SK-N-SH (cell line): ENCODE results near the gene CPZ. TPM values are rescaled to one million over a fixed set of nuclear protein-coding genes. Genes with fewer than 3 reads are reported as not detected.

Experiments
- CTCF ChIA-PET: fragments of 300-600, 350-600 bp; formaldehyde crosslinking; extraction: SDS; loops from one replicate; lab custom pipeline; 2021; lab: Yijun Ruan, JAX
- POLR2A ChIA-PET: fragments of 350-600 bp; sonication (Branson Sonifier 250); formaldehyde crosslinking; extraction: SDS; loops from one replicate; lab custom pipeline; 2020; ENCODE audit warnings: antibody characterized with exemption, inconsistent platforms; lab: Yijun Ruan, JAX
- DNase-seq: peaks from one replicate; pipeline ENCODE4 v3.0.0; 2012
- H2AFZ ChIP-seq: fragments of 200-600 bp; sonication (generic); 2 replicates; pipeline ENCODE4 v1.8.1; 2016; ENCODE audit warnings: antibody characterized with exemption, mild to moderate bottlenecking, low read depth
- H3F3A ChIP-seq: fragments of 200-600 bp; sonication (generic); replicated peaks from 2 replicates; pipeline ENCODE3; 2016; ENCODE audit warnings: antibody characterized with exemption, mild to moderate bottlenecking; ENCODE audit not compliant: insufficient read depth
- H3K27ac ChIP-seq, 2 experiments: fragments of 200-500 bp in 1 of 2; fragments of 200-600 bp in 1 of 2; sonication (Bioruptor generic) in 1 of 2; sonication (generic), shearing (Covaris generic) in 1 of 2; 2 replicates each; pipeline versions ENCODE4 v1.5.1 to v1.6.1; 2014 to 2016; ENCODE audit warnings: low read depth in 2 of 2, inconsistent platforms in 1 of 2, low read length in 1 of 2, mild to moderate bottlenecking in 1 of 2, mixed read lengths in 1 of 2
- H3K27me3 ChIP-seq: fragments of 200-600 bp; sonication (generic), shearing (Covaris generic); 2 replicates; pipeline ENCODE4 v1.6.1; 2016; ENCODE audit warnings: mixed run types; ENCODE audit not compliant: insufficient read depth
- H3K36me3 ChIP-seq, 2 experiments: fragments of 200-500 bp in 1 of 2; fragments of 200-600 bp in 1 of 2; sonication (Bioruptor generic) in 1 of 2; sonication (generic) in 1 of 2; replicated peaks in 1 of 2; 2 replicates each; pipeline versions ENCODE3 to v1.5.1; 2014 to 2016; ENCODE audit warnings: low read length in 1 of 2, mild to moderate bottlenecking in 1 of 2; ENCODE audit not compliant: insufficient read depth in 2 of 2, control insufficient read depth in 1 of 2
- H3K4me1 ChIP-seq, 2 experiments: fragments of 200-500 bp in 1 of 2; fragments of 200-600 bp in 1 of 2; sonication (Bioruptor generic) in 1 of 2; sonication (generic), shearing (Covaris generic) in 1 of 2; 2 replicates each; pipeline versions ENCODE4 v1.5.1 to v1.6.1; 2014 to 2016; ENCODE audit warnings: low read depth in 1 of 2, low read length in 1 of 2, mixed run types in 1 of 2; ENCODE audit not compliant: insufficient read depth in 2 of 2, control insufficient read depth in 1 of 2
- H3K4me2 ChIP-seq: fragments of 200-600 bp; sonication (generic), shearing (Covaris generic); 2 replicates; pipeline ENCODE4 v1.6.1; 2017; ENCODE audit warnings: mixed run types
- H3K4me3 ChIP-seq, 2 experiments: fragments of 200-500 bp in 1 of 2; fragments of 200-600 bp in 1 of 2; sonication (Bioruptor generic) in 1 of 2; sonication (generic), shearing (Covaris generic) in 1 of 2; 2 replicates each; pipeline versions ENCODE4 v1.5.1 to v1.8.1; 2014 to 2016; ENCODE audit warnings: low read depth in 2 of 2, inconsistent platforms in 1 of 2, low read length in 1 of 2, mild to moderate bottlenecking in 1 of 2, mixed read lengths in 1 of 2, moderate library complexity in 1 of 2
- H3K79me2 ChIP-seq: fragments of 200-600 bp; sonication (generic); 2 replicates; pipeline ENCODE4 v1.8.1; 2017; ENCODE audit warnings: mild to moderate bottlenecking; ENCODE audit not compliant: insufficient read depth
- H3K9ac ChIP-seq: fragments of 200-600 bp; sonication (generic); 2 replicates; pipeline ENCODE4 v1.6.1; 2017; ENCODE audit warnings: mixed run types
- H3K9me2 ChIP-seq: fragments of 200-600 bp; sonication (generic); 2 replicates; pipeline ENCODE4 v1.6.1; 2017; ENCODE audit warnings: mixed run types
- H3K9me3 ChIP-seq: fragments of 200-600 bp; sonication (generic); 2 replicates; pipeline ENCODE4 v1.6.1; 2017; ENCODE audit warnings: mixed run types, mild to moderate bottlenecking, moderate library complexity
- H4K20me1 ChIP-seq: fragments of 200-600 bp; sonication (generic); 2 replicates; pipeline ENCODE4 v1.6.1; 2017; ENCODE audit warnings: mild to moderate bottlenecking, mixed run types; ENCODE audit not compliant: insufficient read depth
- CHD2 ChIP-seq: fragments of 150-350 bp; IDR thresholded peaks from 2 replicates; pipeline ENCODE4 v1.6.1; 2018; ENCODE audit warnings: low read length; ENCODE audit not compliant: partially characterized antibody
- CTCF ChIP-seq: fragments of 200-600 bp; sonication (generic); IDR thresholded peaks from 2 replicates; pipeline ENCODE4 v1.6.1; 2017; ENCODE audit warnings: antibody characterized with exemption, mild to moderate bottlenecking, moderate library complexity
- FOSL2 ChIP-seq: IDR thresholded peaks from 2 replicates; pipeline ENCODE4 v1.4.0; 2012; ENCODE audit warnings: low read depth, mild to moderate bottlenecking, moderate library complexity, borderline replicate concordance
- FOXM1 ChIP-seq: IDR thresholded peaks from 2 replicates; pipeline ENCODE4 v1.4.0; 2012; ENCODE audit warnings: low read depth, mild to moderate bottlenecking
- GABPA ChIP-seq: IDR thresholded peaks from 2 replicates; pipeline ENCODE4 v1.4.0; 2012; ENCODE audit warnings: low read depth, mild to moderate bottlenecking
- GATA2 ChIP-seq: sonication (generic); formaldehyde crosslinking; IDR thresholded peaks from 2 replicates; pipeline ENCODE4 v1.5.0; 2020; ENCODE audit warnings: mild to moderate bottlenecking, missing genetic modification reagents
- JUND ChIP-seq: IDR thresholded peaks from 2 replicates; pipeline ENCODE4 v1.4.0; 2012
- MEF2A ChIP-seq: IDR thresholded peaks from 2 replicates; pipeline ENCODE4 v1.4.0; 2012; ENCODE audit warnings: low read depth, borderline replicate concordance
- MXI1 ChIP-seq: IDR thresholded peaks from 2 replicates; pipeline ENCODE4 v1.6.1; 2012; ENCODE audit warnings: mild to moderate bottlenecking, low read depth, low read length, improper control_type of control experiment
- NRF1 ChIP-seq: IDR thresholded peaks from 2 replicates; pipeline ENCODE4 v1.6.1; 2012; ENCODE audit warnings: low read depth, mild to moderate bottlenecking, low read length
- PBX3 ChIP-seq: IDR thresholded peaks from 2 replicates; pipeline ENCODE4; 2012
- POLR2AphosphoS5 ChIP-seq: IDR thresholded peaks from 2 replicates; pipeline ENCODE4 v1.6.1; 2012; ENCODE audit warnings: low read depth, low read length
- RCOR1 ChIP-seq: fragments of 150-350 bp; IDR thresholded peaks from 2 replicates; pipeline ENCODE4 v1.6.1; 2017; ENCODE audit warnings: antibody characterized with exemption, low read length
- SIN3A ChIP-seq: IDR thresholded peaks from 2 replicates; pipeline ENCODE4 v1.6.1; 2012; ENCODE audit warnings: low read depth, mild to moderate bottlenecking, low read length, moderate library complexity, borderline replicate concordance
- SMC3 ChIP-seq: IDR thresholded peaks from 2 replicates; pipeline ENCODE4 v1.6.1; 2012; ENCODE audit warnings: low read depth, low read length, improper control_type of control experiment
- TCF12 ChIP-seq: IDR thresholded peaks from 2 replicates; pipeline ENCODE4 v1.4.0; 2012
- TEAD4 ChIP-seq: IDR thresholded peaks from 2 replicates; pipeline ENCODE4 v1.4.0; 2012; ENCODE audit warnings: mild to moderate bottlenecking, borderline replicate concordance; ENCODE audit not compliant: insufficient read depth
- USF2 ChIP-seq: fragments of 150-350 bp; IDR thresholded peaks from 2 replicates; pipeline ENCODE4 v1.6.1; 2017; ENCODE audit warnings: antibody characterized with exemption, low read length, low read depth, borderline replicate concordance
- ZBTB33 ChIP-seq: IDR thresholded peaks from 2 replicates; pipeline ENCODE4 v1.4.0; 2012; ENCODE audit warnings: low read depth, borderline replicate concordance
- WGBS: methylation state at CpG from one replicate; pipeline ENCODE4 v1.1.6; 2017; ENCODE audit warnings: low lambda C conversion rate; 5-methylcytosine and 5-hydroxymethylcytosine counted together
- polyA plus RNA-seq, 3 experiments: library from polyadenylated mRNA; depleted of rRNA; stranded (reverse); fragments of >200 nt; gene quantifications; 2 replicates each; pipeline ENCODE4 v1.2.3, GENCODE V29; 2012
- TF ChIP-seq, protein P1 (sequence below): IDR thresholded peaks from 2 replicates; pipeline ENCODE4 v1.4.0; 2012; ENCODE audit warnings: low read depth

Gene CPZ
- polyA plus RNA-seq, 1 of the 3 experiments (the other 2 are of a cell fraction): not detected

- TF ChIP-seq PBX3 (no peak), CHD2 (no peak), MXI1 (no peak), USF2 (no peak), TCF12 (no peak), CTCF (no peak), FOSL2 (no peak), RCOR1 (no peak), SMC3 (no peak), NRF1 (no peak), GABPA (no peak), ZBTB33 (no peak)
- TF ChIP-seq, protein P1, sequence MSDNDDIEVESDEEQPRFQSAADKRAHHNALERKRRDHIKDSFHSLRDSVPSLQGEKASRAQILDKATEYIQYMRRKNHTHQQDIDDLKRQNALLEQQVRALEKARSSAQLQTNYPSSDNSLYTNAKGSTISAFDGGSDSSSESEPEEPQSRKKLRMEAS: no peak
These were observed 59.2 kb downstream of the CPZ start (continued) for GRCh38 chr4:8651661-8652180.

DNA sequence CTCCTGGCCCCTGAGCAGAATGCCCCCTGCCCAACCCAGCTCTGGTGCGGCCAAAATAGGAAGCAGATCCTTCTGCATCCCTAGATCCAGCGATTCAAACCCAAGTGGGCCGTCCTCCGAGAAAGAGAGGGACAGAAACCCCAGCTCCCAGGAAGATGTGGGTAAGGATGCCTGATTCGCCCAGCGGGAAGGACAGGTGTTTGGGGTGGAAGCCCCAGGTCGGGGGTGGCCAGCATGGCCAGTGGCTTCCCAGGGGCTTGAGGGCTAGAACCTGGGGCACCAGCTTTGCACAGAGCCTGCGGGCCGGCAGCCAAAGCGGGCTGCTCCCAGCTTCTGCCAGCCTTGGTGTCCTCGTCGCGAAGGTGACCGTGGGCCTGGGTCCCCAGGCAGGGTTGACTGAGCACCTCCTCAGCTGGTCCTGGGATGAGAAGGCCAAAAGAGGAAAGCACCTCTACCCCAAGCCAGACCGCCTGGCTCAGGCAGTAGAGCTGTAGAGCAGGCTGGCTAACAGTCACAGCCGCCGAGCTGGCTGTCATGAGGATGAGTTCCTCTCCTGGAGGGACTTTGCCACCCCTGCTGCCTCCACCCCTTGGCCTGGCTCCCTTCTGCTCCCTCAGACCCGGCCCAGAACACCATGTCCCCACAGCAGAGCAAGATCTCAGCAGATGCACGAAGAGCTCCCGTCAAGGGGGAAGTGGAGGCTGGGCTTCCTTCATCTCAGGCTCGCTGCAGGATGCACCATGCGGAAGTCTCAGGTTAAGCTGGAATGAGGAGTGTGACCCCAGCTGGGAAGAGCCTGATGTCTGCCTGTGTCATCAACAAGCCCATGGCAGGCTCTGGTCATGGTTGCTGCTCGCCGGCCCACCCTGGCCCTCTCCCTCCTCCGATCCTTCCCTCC is 59.9 kb downstream of the CPZ start:
- no peak overlapping the region for H2AFZ ChIP-seq
- ChIA-PET CTCF (interaction anchor here (1.2 to 1.7 kb wide), 2 partner anchors 45 to 265 kb away, joined by 5 to 8 read pairs; no protein-coding TSS in a partner anchor), POLR2A (no interaction called here)
- no peaks in the 10 kb centered on the region for H3K27me3 ChIP-seq
- H3F3A ChIP-seq: no peaks in the 10 kb centered on the region
- WGBS: 56% methylated on average over 13 of the region's 25 CpGs
- H3K9me2 ChIP-seq: no peaks in the 10 kb centered on the region
- H3K4me3 ChIP-seq: no peak overlapping the region
- H3K79me2 ChIP-seq: no peaks in the 10 kb centered on the region
- no peak for TF ChIP-seq RCOR1
- TF ChIP-seq SIN3A: no peak
- TF ChIP-seq MXI1: no peak
- no peak for TF ChIP-seq FOSL2
- no peak for TF ChIP-seq POLR2AphosphoS5
- no peak for TF ChIP-seq GATA2 (CRISPR knock-in tag)
- no peak for TF ChIP-seq GABPA
- no peak for TF ChIP-seq JUND
- TF ChIP-seq TEAD4: no peak
- TF ChIP-seq FOXM1: no peak
- TF ChIP-seq CHD2: no peak
- no peak for TF ChIP-seq MEF2A
- no peaks in the 10 kb centered on the region for H4K20me1 ChIP-seq
- no peak for DNase-seq
- no peak overlapping the region for H3K27ac ChIP-seq
- H3K4me2 ChIP-seq: no peak overlapping the region
- no peaks in the 10 kb centered on the region for H3K4me1 ChIP-seq
- no peak overlapping the region for H3K9ac ChIP-seq
- no peaks in the 10 kb centered on the region for H3K36me3 ChIP-seq
- H3K9me3 ChIP-seq: no peaks in the 10 kb centered on the region
